HepG2 (cell line): Measurements from ENCODE around the gene TM4SF18. TPM values are rescaled to one million over a fixed set of nuclear protein-coding genes. Genes with fewer than 3 reads are reported as not detected.
A peak's percentile ranks its signal among the peaks of the same experiment; 100 is the strongest.

ENCODE experiments used
- ATAC-seq: fragments of 200-7000 bp; cut with Tn5 transposase; 3 replicates; pipeline ENCODE4 v1.9.1; 2020; ENCODE audit warnings: mild to moderate bottlenecking, moderate library complexity
- BruUV-seq: library from RNA; stranded (reverse); fragments of 400-500 nt; replicated peaks from 2 replicates; lab custom pipeline; 2021; lab: Mats Ljungman, UMichigan
- CTCF ChIA-PET: fragments of 300-600 bp; formaldehyde crosslinking; extraction: SDS; loops from one replicate; lab custom pipeline; 2021; ENCODE audit warnings: low total read pairs, inconsistent platforms, low intra/inter-chr PET ratio; lab: Yijun Ruan, JAX
- POLR2A ChIA-PET: fragments of 350-600 bp; sonication (Branson Sonifier 250); formaldehyde crosslinking; loops from one replicate; lab custom pipeline; 2020; ENCODE audit warnings: antibody characterized with exemption, inconsistent platforms; lab: Yijun Ruan, JAX
- DNase-seq: peaks from one replicate; pipeline ENCODE4 v3.0.0-alpha.2; 2015; ENCODE audit warnings: low spot score
- FAIRE-seq: peaks from 3 replicates; lab custom pipeline; 2011; peaks lifted over from hg19 to GRCh38; lab: Jason Lieb, UNC
- H2AFZ ChIP-seq: one replicate; pipeline ENCODE4 v1.6.1; 2011; ENCODE audit warnings: low read length, inconsistent platforms
- H3K27ac ChIP-seq: fragments of 300-600 bp; 3 replicates; pipeline ENCODE4 v1.8.0; 2011; ENCODE audit warnings: mixed run types, mild to moderate bottlenecking, mixed read lengths, low read length, inconsistent platforms; ENCODE audit not compliant: insufficient read depth; ENCODE audit errors: extremely low read length
- H3K27me3 ChIP-seq, 2 experiments: fragments of 200-600 bp in 1 of 2; 2 replicates in 1 of 2; 3 replicates in 1 of 2; pipeline versions ENCODE4 v1.6.0 to v1.8.0; 2011; ENCODE audit warnings: low read length in 2 of 2, mild to moderate bottlenecking in 2 of 2, moderate library complexity in 2 of 2, inconsistent platforms in 1 of 2; ENCODE audit not compliant: insufficient read depth in 2 of 2, control insufficient read depth in 1 of 2
- H3K36me3 ChIP-seq, 2 experiments: fragments of 200-600 bp in 1 of 2; replicated peaks in 1 of 2; 2 replicates in 1 of 2; 3 replicates in 1 of 2; pipeline versions ENCODE4 v1.5.1 to v1.8.0; 2011; ENCODE audit warnings: low read length in 2 of 2, inconsistent platforms in 1 of 2; ENCODE audit not compliant: insufficient read depth in 2 of 2, control insufficient read depth in 1 of 2
- H3K4me1 ChIP-seq: 2 replicates; pipeline ENCODE4 v1.5.1; 2012; ENCODE audit warnings: low read length, inconsistent platforms; ENCODE audit not compliant: insufficient read depth
- H3K4me2 ChIP-seq: 2 replicates; pipeline ENCODE4 v1.6.0; 2011; ENCODE audit warnings: low read depth, low read length, inconsistent platforms
- H3K4me3 ChIP-seq, 3 experiments: fragments of 200-600 bp in 1 of 3; sonication (generic), shearing (Covaris generic) in 1 of 3; replicated peaks in 1 of 3; 2 replicates each; pipeline ENCODE4 v1.5.1; 2011 to 2016; ENCODE audit warnings: low read length in 3 of 3, inconsistent platforms in 2 of 3, low read depth in 2 of 3, mild to moderate bottlenecking in 2 of 3, control low read depth in 1 of 3, mixed read lengths in 1 of 3; ENCODE audit not compliant: insufficient read depth in 1 of 3
- H3K79me2 ChIP-seq: one replicate; pipeline ENCODE4 v1.6.1; 2011; ENCODE audit warnings: low read length, inconsistent platforms; ENCODE audit not compliant: insufficient read depth
- H3K9ac ChIP-seq: 2 replicates; pipeline ENCODE4 v1.6.0; 2011; ENCODE audit warnings: mild to moderate bottlenecking, low read depth, low read length, inconsistent platforms; ENCODE audit not compliant: insufficient read depth
- H3K9me3 ChIP-seq: 2 replicates; pipeline ENCODE4 v1.5.1; 2012; ENCODE audit warnings: mild to moderate bottlenecking, low read length
- H4K20me1 ChIP-seq: 2 replicates; pipeline ENCODE4 v1.6.0; 2011; ENCODE audit warnings: inconsistent platforms, mild to moderate bottlenecking, low read length, moderate library complexity; ENCODE audit not compliant: insufficient read depth
- ARNT2 ChIP-seq: sonication (generic); formaldehyde crosslinking; IDR thresholded peaks from 2 replicates; pipeline ENCODE4 v1.8.0; 2022; ENCODE audit warnings: mild to moderate bottlenecking, low read depth, missing genetic modification reagents, moderate library complexity
- BHLHE40 ChIP-seq: IDR thresholded peaks from 2 replicates; pipeline ENCODE4 v1.6.1; 2011; ENCODE audit warnings: low read length, improper control_type of control experiment
- CHD2 ChIP-seq: IDR thresholded peaks from 2 replicates; pipeline ENCODE4 v1.6.1; 2011; ENCODE audit warnings: low read depth, low read length, improper control_type of control experiment
- PRPF4 ChIP-seq: fragments of 200-400 bp; formaldehyde crosslinking; IDR thresholded peaks from 2 replicates; pipeline ENCODE4 v1.6.1; 2016; ENCODE audit warnings: low read length, low read depth; ENCODE audit not compliant: poor library complexity, severe bottlenecking
- RBAK ChIP-seq: sonication (generic); formaldehyde crosslinking; IDR thresholded peaks from 2 replicates; pipeline ENCODE4 v1.5.1; 2020; ENCODE audit warnings: mild to moderate bottlenecking, missing genetic modification reagents
- SNAI1 ChIP-seq: sonication (generic); formaldehyde crosslinking; IDR thresholded peaks from 2 replicates; pipeline ENCODE4 v1.5.0; 2020; ENCODE audit warnings: mild to moderate bottlenecking, missing genetic modification reagents, borderline replicate concordance
- TCF12 ChIP-seq, 2 experiments: fragments of 450-650 bp in 1 of 2; sonication (generic) in 1 of 2; formaldehyde crosslinking in 1 of 2; IDR thresholded peaks; 2 replicates each; pipeline versions ENCODE4 v1.6.1 to v1.8.0; 2017 to 2022; ENCODE audit warnings: antibody characterized with exemption in 1 of 2, mild to moderate bottlenecking in 1 of 2, missing genetic modification reagents in 1 of 2, moderate library complexity in 1 of 2
- TEF ChIP-seq: sonication (generic); formaldehyde crosslinking; IDR thresholded peaks from 2 replicates; pipeline ENCODE4 v1.5.0; 2020; ENCODE audit warnings: missing genetic modification reagents
- ZC3H4 ChIP-seq: sonication (generic); formaldehyde crosslinking; IDR thresholded peaks from 2 replicates; pipeline ENCODE4 v1.4.0; 2020; ENCODE audit warnings: missing genetic modification reagents, borderline replicate concordance
- ZNF180 ChIP-seq: sonication (generic); formaldehyde crosslinking; IDR thresholded peaks from 2 replicates; pipeline ENCODE4 v1.4.0; 2020; ENCODE audit warnings: low read depth, missing genetic modification reagents, borderline replicate concordance
- ZNF224 ChIP-seq: sonication (generic); formaldehyde crosslinking; IDR thresholded peaks from 2 replicates; pipeline ENCODE4 v1.5.0; 2020; ENCODE audit warnings: mild to moderate bottlenecking, missing genetic modification reagents
- ZNF335 ChIP-seq: sonication (generic); formaldehyde crosslinking; IDR thresholded peaks from 2 replicates; pipeline ENCODE4 v1.4.0; 2020; ENCODE audit warnings: missing genetic modification reagents
- ZNF598 ChIP-seq: sonication (generic); formaldehyde crosslinking; IDR thresholded peaks from 2 replicates; pipeline ENCODE4 v1.5.1; 2020; ENCODE audit warnings: mild to moderate bottlenecking, missing genetic modification reagents, borderline replicate concordance
- ZNF724P ChIP-seq: sonication (generic); formaldehyde crosslinking; IDR thresholded peaks from 2 replicates; pipeline ENCODE4 v1.8.0; 2022; ENCODE audit warnings: missing genetic modification reagents, borderline replicate concordance
- ZNF777 ChIP-seq: sonication (generic); formaldehyde crosslinking; IDR thresholded peaks from 2 replicates; pipeline ENCODE4 v1.4.0; 2020; ENCODE audit warnings: missing genetic modification reagents
- ZNF800 ChIP-seq: sonication (generic); formaldehyde crosslinking; IDR thresholded peaks from 2 replicates; pipeline ENCODE4 v1.4.0; 2020; ENCODE audit warnings: missing genetic modification reagents
- WGBS: methylation state at CpG from one replicate; pipeline ENCODE4 v1.1.6; 2017; ENCODE audit warnings: low lambda C conversion rate; 5-methylcytosine and 5-hydroxymethylcytosine counted together
- in situ Hi-C: cut with HindIII; loops from 2 replicates; pipeline ENCODE4 v1.10.0; 2017; ENCODE audit warnings: low pct_unique_long_range_greater_than_20kb; ENCODE audit not compliant: extremely low pct_ligation_motif_present
- intact Hi-C: fragments of 100-400 bp; cut with micrococcal nuclease; formaldehyde crosslinking; loops from one replicate; pipeline ENCODE4 v1.10.0; 2022; ENCODE audit not compliant: unreplicated experiment
- polyA plus RNA-seq, 8 experiments: library from polyadenylated mRNA; depleted of rRNA in 3 of 8; stranded (reverse) in 7 of 8; unstranded in 1 of 8; fragments of >200 nt; fragmentation: Illumina TruSeq in 4 of 8; extraction: Trizol in 4 of 8; gene quantifications; 2 replicates each; pipeline versions ENCODE4 v1.2.1 to v1.2.3, GENCODE V29; 2011 to 2016; ENCODE audit warnings: low read depth in 4 of 8, missing spikeins in 1 of 8, mixed read lengths in 1 of 8; ENCODE audit not compliant: insufficient read depth in 1 of 8
- total RNA-seq, 5 experiments: library from RNA; depleted of rRNA; stranded (reverse); fragments of >200 nt; fragmentation: Illumina TruSeq; extraction: Trizol; gene quantifications; 2 replicates each; pipeline ENCODE4 v1.2.3, GENCODE V29; 2016; ENCODE audit warnings: low read depth in 1 of 5
- TF ChIP-seq, protein P1 (sequence below): sonication (generic); formaldehyde crosslinking; IDR thresholded peaks from 2 replicates; pipeline ENCODE4 v1.5.0; 2020; ENCODE audit warnings: missing genetic modification reagents

The TM4SF18 gene
- total and polyA plus RNA-seq, 2 of the 13 experiments (the other 11 are each of a cell fraction or from before 2014, with no cell fraction given) = 0.15 TPM; not detected in 1

DNA sequence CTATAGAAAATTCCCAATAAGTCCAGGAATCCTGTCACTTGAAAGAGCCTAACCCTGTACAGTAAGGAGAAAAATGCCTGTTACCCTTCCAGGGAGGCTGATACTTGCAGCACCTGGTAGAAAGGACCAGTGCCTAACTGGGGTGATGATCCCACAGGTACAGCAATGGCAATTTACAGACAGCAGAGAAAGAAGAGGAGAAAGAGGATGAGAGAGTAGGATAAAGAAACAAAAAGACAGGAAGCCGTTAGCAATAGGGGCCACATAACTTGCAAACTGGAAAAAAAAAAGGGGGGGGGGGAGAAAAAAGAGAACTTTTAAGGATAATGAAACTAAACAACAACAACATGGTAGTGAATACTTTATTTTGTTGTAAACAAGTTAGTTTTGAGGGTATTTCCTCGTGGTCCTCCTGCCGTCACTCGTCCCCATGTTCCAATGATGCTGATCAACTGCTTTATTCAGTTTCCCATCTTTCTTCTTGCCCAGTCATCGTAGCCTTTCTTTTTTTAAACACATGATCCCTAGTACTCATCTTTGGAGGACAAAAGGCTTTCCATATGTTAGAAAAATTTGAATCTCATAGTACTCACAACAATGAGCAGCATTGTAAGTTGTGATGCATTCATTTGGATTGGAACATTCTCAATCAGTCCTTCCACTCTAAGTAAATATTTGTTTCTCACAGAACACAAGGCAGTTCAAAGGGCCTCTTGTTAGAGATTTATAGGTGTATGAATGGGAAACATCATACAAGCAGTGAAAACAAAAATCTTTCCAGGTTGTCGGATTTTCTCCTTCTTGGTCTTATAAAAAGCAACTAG lies 35.5 kb upstream of the TM4SF18 start (continued):
- TF ChIP-seq TEF = no peak

DNA sequence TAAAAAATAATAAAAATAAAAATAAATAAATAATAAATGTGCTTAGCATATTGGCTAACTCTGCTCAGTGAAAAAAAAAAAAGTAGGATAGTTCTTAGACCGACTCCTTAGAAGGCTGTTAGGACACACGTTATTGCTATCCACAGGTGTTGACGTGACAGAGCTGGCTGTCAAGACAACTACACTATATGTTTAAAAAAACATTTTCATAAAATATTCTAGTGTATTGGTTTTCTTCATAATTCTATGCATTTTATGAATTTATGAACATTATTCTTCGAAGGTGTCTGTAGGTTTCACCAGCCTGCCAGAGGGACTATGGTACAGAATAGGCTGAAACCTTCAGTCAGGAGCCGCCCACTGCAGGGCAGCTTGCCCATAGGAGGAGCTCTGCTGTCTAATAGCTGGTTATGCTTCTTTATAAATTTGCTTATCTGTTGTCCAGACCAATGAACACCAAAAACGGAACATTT lies 34.8 kb upstream of the TM4SF18 start:
- Histone ChIP-seq H3K27me3 (no peaks in the 10 kb centered on the region), H4K20me1 (no peaks in the 10 kb centered on the region), H3K4me2 (peak overlapping the region; percentile 18; the same call in 1 of the 2 replicates), H2AFZ (no peak overlapping the region), H3K9me3 (no peaks in the 10 kb centered on the region), H3K4me3 (no peak overlapping the region), H3K9ac (peak overlapping the region; percentile 46), H3K36me3 (peaks cover 5 to 19% of the 10 kb centered on the region in 2 experiments), H3K4me1 (peaks cover 86% of the 10 kb centered on the region), H3K27ac (peak overlapping the region; percentile 92), H3K79me2 (peaks cover 21% of the 10 kb centered on the region)
- intact Hi-C loops = loop anchor here (2.0 kb wide), 1 partner anchor 19 kb away; no protein-coding TSS in a partner anchor
- no peak for FAIRE-seq
- in situ Hi-C loops = no loop called here
- no TSS peak for BruUV-seq
- DNase-seq = no peak
- ChIA-PET POLR2A (interaction anchor here (0.6 to 3.9 kb wide), 6 partner anchors 10 to 113 kb away, joined by 3 to 82 read pairs (median 4); partner anchors contain the start of gene TM4SF1), CTCF (no interaction called here)
- peak; percentile 42 for ATAC-seq
- 71% methylated on average over 6 of the region's 6 CpGs for WGBS
- TF ChIP-seq PRPF4 = no peak
- TF ChIP-seq ZC3H4 (CRISPR knock-in tag) = 0 out of 2 replicates have a peak, but pooled peaks have one; percentile 35
- no peak for TF ChIP-seq ZNF598 (CRISPR knock-in tag)
- TF ChIP-seq ZNF800 (CRISPR knock-in tag) = no peak
- no peak for TF ChIP-seq BHLHE40
- TF ChIP-seq SNAI1 = no peak
- no peak for TF ChIP-seq ZNF180
- TF ChIP-seq CHD2 = 0 out of 2 replicates have a peak, but pooled peaks have one; percentile 40
- TF ChIP-seq ZNF335 (CRISPR knock-in tag) = 0 out of 2 replicates have a peak, but pooled peaks have one; percentile 24
- 0 out of 2 replicates have a peak, but pooled peaks have one; percentile 22 for TF ChIP-seq ARNT2 (CRISPR knock-in tag)
- TF ChIP-seq ZNF224 (CRISPR knock-in tag) = no peak
- no peak for TF ChIP-seq ZNF777 (CRISPR knock-in tag)
- no peak for TF ChIP-seq TCF12 (IDR thresholded peaks at IDR 0.05)
- TF ChIP-seq TCF12 (CRISPR knock-in tag; IDR thresholded peaks at IDR 0.05) = no peak
- no peak for TF ChIP-seq RBAK
- TF ChIP-seq, protein P1, sequence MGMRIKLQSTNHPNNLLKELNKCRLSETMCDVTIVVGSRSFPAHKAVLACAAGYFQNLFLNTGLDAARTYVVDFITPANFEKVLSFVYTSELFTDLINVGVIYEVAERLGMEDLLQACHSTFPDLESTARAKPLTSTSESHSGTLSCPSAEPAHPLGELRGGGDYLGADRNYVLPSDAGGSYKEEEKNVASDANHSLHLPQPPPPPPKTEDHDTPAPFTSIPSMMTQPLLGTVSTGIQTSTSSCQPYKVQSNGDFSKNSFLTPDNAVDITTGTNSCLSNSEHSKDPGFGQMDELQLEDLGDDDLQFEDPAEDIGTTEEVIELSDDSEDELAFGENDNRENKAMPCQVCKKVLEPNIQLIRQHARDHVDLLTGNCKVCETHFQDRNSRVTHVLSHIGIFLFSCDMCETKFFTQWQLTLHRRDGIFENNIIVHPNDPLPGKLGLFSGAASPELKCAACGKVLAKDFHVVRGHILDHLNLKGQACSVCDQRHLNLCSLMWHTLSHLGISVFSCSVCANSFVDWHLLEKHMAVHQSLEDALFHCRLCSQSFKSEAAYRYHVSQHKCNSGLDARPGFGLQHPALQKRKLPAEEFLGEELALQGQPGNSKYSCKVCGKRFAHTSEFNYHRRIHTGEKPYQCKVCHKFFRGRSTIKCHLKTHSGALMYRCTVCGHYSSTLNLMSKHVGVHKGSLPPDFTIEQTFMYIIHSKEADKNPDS (CRISPR knock-in tag) = no peak
- TF ChIP-seq ZNF724P = no peak
